NCI-H446 treated with DMSO at 0.1 percent for 48 hours (cell line): ENCODE data around the gene SLC5A5.

Experiments used
- DNase-seq: peaks from one replicate; lab custom pipeline; 2025; lab: John Stamatoyannopoulos, UW

The SLC5A5 gene

DNA sequence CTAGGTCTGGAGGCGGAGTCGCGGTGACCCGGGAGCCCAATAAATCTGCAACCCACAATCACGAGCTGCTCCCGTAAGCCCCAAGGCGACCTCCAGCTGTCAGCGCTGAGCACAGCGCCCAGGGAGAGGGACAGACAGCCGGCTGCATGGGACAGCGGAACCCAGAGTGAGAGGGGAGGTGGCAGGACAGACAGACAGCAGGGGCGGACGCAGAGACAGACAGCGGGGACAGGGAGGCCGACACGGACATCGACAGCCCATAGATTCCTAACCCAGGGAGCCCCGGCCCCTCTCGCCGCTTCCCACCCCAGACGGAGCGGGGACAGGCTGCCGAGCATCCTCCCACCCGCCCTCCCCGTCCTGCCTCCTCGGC is at the start of gene SLC5A5:
SLC5A5 (plus strand) TSS at position 68 of the 373 bp plus-strand sequence. CDS start 375 bp downstream, outside the sequence.
- no peak for DNase-seq

DNA sequence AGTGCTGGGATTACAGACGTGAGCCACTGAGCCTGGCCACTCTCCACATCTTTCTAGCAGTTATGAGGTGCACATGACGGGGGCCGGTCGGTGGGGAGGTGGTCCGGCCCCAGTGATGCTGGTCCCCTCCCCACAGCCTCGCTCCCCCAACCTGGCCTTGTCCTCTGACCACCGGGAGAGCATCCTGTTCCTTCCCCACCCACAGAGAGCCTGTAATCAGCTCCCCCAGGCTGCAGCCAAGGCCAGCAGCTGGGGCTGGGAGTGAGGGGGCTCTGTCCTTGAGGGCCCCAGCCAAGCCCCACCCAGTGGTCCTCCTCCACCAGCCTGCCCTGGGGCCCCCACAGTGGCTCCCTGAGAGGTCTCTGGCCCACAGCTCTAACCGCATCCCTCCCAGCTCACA is 47.4 kb upstream of the SLC5A5 start:
- no peak for DNase-seq

- DNase-seq: no peak
These were observed 45.2 kb upstream of the SLC5A5 start for GRCh38 chr19:17826508-17827056.

DNA sequence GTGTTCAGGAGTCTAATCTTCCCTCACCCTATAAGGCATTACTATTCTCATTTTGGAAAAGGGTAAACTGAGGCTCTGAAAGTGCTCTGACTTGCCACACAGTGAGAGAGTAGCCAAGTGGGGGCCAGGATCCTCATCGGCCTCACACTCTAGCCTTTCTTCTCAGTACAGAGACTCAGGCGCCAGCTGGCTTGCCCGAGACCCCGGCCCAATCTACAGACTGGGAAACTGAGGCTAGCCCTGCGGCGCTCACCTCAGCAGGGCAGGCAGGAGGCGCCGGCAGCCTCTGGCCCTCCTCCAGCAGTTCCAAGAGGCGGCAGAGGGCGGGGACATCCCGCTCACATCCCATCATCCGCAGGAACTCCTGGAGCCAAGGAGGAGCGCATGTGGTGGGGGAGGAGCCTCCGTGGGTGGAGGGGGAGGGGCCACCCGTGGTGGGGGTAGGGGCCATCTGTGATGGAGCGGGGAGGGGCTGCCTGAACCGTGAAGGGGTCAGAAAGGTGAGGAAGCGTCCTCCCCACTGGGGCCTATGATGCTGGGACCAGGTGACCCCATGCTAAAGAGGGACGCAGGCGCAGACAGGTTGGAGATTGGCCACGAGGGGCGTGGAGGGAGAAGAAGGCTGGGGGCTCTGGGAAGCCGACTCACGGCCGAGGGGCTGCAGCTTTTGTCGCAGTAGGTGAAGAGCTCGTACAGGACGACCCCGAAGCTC is 41.7 kb upstream of the SLC5A5 start:
- peak; percentile 22 for DNase-seq

GRCh38 chr19:17830567-17831418 is 41.0 kb upstream of the SLC5A5 start:
- peak; percentile 28 for DNase-seq

DNA sequence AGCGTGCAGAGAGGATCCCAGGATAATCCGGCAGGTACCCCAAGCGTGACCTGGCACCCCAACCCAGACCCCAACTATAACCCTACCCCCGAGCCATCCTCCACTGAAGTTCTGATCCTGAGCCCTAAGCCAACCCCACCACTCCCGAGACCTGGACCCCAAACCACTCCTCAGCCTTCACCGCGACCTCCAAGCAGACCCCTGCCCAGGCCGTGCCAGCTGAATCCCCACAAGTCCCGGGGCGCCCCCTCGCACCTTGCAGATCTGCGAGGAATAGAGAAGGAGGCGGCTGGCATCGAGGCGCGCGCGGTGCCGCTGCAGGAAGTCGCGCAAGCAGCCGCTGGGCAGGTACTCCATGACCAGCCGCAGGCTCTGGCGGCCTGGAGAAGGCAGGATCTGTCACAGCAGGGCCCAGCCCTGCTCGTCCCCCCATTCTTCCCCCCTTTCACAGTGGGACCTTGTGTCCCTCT is 40.3 kb upstream of the SLC5A5 start:
- DNase-seq: no peak

GRCh38 chr19:17832443-17833208 is 39.1 kb upstream of the SLC5A5 start:
- no peak for DNase-seq

DNA sequence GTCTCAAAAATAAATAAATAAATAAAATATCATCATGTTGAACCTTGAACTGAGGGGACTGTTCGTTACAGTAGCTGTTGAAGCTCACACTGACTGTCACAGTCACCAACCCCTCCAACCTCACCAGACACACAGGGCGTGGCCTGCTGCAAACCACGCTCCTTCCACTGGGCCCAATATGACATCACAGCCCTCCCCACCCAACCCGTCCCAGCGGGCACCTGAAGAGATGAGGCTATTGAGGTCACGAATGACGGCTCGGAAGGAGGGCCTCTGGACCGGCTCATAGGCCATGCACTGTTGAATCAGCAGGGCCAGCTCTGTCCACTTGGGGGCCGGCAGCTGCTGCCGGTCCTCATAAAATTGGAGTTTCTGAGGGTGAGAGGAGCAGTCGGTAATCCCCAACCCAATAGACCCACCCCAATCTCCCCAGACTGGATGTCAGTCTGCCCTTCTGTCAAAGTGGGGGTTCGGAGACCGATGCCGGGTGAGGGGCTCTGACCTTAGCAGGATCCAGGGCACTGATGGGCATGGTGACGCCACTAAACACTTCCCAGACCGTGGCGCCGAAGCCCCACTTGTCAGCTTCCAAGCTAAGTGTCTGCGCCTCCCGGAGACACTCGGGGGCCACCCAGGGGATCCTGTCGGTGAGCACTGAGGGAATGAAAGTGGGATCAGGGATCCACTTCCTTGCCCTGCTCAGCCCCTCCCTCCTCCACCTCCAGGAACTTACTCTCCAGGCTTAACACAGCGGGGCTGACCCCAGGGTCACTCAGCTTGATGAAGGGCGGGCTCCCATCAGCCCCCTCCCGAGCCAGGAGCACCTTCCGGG is 37.2 kb upstream of the SLC5A5 start:
- no peak for DNase-seq

DNA sequence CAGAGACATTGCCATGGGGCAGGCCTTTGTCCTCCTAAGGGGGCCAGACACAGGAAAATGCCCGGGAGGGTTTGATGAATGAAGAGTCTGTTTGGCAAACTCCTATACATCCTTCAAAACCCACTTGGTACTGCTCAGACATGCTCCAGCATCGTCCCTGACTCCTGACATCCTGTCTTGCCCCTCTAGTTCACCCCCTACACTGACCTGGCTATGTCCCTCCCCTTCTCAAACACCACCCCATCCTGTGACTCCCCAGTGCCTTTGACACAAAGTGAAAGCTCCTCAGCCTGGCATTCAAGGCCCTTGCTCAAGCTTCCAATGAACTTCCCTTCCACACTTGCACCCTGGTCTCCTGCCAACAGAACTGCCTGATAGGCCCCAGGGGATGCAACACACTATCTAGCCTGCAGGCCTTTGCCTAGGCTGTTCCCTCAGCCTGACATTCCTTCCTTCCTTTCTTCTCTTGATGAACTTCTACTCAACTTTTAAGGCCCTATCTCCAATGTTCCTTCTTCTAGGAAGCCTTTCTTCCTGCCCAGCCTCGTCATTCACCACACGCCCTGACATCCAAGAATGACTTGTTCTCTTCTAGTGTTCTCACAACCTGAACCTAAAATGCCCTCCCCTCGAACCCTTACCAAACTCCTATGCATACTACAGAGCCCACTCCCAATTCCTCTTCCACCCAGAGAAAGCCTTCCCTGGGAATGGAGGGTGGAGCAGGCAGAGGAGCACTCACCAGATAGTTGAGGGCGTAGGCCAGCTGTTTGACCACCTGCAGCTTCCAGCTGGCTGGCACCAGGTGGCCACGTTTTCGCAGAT is 36.4 kb upstream of the SLC5A5 start:
- no peak for DNase-seq

DNA sequence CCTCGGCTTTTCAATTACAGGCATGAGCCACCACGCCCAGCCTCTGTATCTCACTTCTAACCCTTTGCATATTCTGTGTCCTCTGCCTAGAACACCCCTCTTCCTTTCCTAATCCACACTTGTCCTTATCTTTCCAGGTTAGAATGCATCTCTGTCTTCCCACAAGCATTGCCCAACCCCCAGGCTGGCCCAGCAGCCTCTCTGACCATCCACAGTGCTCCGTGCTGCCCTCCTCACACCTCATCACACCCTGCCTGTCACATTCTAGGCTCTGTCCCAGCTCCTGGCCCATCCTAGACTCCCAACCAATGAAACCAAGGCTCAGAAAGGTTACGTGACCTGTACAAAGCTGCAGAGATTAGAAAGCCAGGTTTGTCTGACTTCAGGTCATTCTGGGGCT is 35.2 kb upstream of the SLC5A5 start:
- DNase-seq: no peak

DNA sequence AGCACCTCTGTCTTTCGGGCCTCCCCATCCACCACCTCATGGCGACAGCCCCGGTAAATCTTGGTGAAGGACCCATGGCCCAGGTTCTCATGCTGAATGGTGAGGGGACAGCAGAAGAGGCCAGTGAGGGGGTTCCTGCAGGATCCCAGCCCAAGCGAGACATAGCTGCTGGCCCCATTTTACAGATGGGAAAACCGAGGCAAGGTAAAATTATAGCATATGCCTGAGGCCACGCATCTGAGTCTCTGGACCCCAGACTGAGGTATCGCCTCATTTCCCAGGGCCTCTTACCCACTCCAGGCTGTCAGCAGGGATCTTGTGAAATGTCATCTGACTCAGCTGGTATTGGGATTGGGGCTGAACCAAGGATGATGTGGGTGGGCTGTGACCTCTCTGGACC is 33.8 kb upstream of the SLC5A5 start:
- DNase-seq: no peak

GRCh38 chr19:17840019-17840418 is 31.7 kb upstream of the SLC5A5 start:
- no peak for DNase-seq

DNA sequence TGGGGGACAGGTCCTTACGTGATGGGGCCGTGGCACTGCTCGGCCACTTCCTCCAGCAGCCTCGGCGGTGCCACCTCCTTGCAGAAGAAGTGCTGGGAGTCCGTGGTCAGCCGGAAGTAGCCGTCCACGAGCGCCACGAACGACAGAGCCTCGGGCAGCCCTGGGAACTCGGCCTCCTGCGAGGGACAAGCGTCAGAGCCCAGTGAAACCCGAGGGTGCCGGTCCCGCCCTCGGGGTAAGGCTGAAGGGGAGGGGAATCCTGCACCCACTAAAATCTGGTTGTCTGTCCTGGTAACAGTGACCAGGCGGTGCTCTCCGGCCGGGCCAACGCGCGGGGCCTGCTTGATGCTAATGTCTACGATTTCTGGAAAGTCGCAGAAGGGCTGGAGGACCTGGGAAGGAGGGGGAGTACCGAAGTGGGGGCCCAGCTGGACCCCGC is 30.4 kb upstream of the SLC5A5 start:
- DNase-seq: no peak

GRCh38 chr19:17841810-17842662 is 29.7 kb upstream of the SLC5A5 start:
- peak; percentile 91 for DNase-seq

GRCh38 chr19:17842663-17843291 is 29.0 kb upstream of the SLC5A5 start:
- DNase-seq: no peak

GRCh38 chr19:17843292-17843827 is 28.4 kb upstream of the SLC5A5 start:
- no peak for DNase-seq

GRCh38 chr19:17843908-17844490 is 27.7 kb upstream of the SLC5A5 start:
- no peak for DNase-seq

DNA sequence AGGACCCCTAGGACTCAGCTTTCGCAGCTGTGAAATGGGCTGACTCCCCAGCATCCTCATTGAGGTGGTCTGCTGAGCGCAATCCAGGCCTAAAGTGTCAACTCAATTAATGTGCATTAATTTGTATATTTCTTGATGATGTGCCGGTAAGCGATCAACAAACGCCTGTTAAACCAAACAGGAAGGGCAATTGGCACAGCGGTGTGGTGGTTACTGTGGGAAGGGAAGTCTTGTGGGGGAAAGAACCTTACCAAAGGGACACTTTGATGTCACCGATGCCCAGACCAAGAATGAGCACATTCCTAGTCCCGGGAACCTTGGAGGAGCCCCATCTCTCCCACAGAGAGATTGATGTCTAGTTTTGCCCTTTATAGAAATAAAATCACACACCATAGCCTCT is 25.6 kb upstream of the SLC5A5 start:
- no peak for DNase-seq
